GM19238 (cell line): ENCODE data around the gene PRMT9.

Experiments
- DNase-seq: peaks from one replicate; pipeline ENCODE4 v3.0.0; 2011; ENCODE audit warnings: low spot score; ENCODE audit not compliant: insufficient read length

Gene PRMT9

GRCh38 chr4:147683717-147684700, at the start of gene PRMT9:
TSS of gene PRMT9 (minus strand) at chr4:147684163. CDS start at chr4:147683987, 176 bp downstream.
- peak; percentile 90 for DNase-seq

DNA sequence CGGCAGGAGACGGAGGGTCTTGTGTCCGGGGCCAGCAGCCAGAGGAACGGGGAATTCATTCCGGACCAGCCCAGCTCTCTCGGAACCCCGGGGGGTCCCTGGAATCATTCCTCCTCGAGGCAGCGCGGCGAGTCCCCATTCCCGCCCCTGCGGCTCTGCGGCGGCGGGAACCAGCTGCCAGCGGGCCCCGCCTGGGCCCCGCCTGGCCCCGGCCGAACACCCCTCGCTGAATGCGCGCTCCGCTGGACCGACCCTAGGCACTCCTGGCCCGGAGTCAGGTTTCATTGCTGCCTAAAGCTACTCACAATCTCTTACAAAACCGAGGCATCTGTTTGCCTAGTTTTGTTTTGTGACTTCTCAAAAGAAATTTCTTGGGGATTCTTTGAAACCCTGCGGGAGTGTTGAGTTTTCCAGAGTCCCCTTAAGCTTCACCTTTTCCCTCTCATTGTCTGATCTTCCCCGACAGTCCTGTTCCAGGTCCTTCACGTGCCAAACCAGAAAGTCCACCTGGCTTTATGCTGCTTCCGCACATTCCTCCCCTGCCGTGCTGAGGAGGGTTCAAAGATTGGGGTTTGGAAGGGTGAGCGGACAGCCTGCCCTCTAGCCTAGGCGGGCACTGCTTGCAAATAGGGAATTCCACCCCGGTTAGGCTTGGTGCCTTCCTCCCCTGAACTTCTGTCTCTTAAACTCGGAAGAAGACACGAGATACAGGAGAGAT, 48.7 kb upstream of the PRMT9 start:
- DNase-seq: peak; percentile 25

GRCh38 chr4:147731580-147732517, 47.9 kb upstream of the PRMT9 start, which contains the start of gene ARHGAP10:
TSS of gene ARHGAP10 (plus strand) at chr4:147732088. CDS start at chr4:147732302, 214 bp downstream.
- DNase-seq: peak; percentile 57

GRCh38 chr4:147730333-147730732, 46.4 kb upstream of the PRMT9 start:
- DNase-seq: no peak

DNA sequence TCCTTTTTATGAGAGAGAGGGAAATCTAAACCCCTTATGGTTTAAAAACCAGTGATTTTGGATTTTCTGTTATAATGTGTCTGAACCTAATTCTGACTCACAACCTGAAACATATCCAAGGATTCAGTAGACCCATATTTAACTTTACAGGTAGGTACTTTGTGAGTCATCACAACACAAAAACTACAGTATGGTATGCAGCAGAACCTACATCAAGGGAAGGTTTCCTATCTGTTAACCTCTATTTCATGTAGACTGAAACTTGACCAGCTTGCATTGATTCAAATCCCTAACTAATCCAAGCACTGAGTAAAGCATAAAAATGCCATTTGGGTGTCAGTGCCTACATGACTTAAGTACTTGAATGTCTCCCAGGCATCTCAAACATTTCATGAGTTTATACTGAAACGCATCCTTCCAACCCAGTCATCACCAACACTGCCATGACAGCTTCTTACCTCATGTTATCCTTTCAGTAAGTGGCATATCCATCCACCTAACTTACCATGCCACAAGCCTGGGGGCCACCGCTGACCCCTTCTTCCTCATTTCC, 43.6 kb upstream of the PRMT9 start:
- DNase-seq: no peak

- no peak for DNase-seq
Measured at GRCh38 chr4:147725673-147726072, 41.7 kb upstream of the PRMT9 start.

DNA sequence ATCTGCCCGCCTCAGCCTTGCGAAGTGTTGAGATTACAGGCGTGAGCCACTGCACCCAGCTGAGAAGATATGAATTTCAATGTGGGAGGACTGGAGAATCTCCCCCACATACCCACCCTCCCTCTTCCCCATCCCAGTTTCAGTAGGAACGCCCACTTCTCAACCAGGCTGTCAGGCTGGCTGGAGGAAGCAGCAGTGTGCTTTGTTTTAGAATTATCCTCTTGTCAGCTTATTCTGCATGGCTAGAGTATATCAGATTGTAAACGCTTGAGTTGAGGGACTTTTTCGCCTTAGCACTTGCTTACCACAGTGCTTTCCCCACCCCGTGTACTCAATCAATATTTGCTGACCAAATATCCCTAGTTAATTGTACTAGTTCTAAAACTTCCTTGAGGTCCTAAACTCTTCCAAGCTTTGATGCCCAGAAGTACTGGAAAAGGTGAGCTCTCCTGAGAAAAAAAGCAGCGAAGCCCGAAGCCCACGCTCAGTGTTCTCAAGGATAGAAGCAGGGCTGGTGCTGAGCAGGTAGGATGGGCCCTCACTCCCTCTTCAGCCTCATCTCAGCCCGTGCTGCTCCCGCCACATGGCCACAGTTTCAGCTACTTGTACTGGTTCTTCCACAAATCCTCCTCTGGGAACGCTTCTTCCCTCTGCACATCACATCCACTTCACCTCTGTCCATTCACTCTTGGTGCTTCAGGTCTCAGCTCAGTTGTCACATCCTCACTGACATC, 40.7 kb upstream of the PRMT9 start:
- DNase-seq: no peak

GRCh38 chr4:147723326-147723725, 39.4 kb upstream of the PRMT9 start:
- DNase-seq: no peak

DNA sequence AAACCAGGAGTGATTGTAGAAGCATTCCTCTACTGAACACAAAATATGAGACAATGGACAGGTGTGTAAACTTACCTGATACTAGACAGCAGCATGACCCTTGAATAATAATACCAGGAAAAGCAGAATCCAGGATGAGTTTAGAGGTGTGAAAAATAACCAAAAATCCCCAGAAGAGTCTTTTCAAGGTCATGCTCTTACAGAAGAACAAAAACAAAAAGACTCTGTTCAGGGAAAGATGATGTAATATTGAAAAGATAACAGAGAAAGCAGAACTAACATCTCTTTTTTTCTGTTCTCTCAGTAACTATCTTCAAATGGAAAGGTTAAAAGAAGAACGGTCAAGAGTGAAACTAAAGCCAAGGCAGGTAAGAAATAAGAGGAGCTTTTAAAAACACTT, 33.9 kb upstream of the PRMT9 start:
- DNase-seq: no peak

DNA sequence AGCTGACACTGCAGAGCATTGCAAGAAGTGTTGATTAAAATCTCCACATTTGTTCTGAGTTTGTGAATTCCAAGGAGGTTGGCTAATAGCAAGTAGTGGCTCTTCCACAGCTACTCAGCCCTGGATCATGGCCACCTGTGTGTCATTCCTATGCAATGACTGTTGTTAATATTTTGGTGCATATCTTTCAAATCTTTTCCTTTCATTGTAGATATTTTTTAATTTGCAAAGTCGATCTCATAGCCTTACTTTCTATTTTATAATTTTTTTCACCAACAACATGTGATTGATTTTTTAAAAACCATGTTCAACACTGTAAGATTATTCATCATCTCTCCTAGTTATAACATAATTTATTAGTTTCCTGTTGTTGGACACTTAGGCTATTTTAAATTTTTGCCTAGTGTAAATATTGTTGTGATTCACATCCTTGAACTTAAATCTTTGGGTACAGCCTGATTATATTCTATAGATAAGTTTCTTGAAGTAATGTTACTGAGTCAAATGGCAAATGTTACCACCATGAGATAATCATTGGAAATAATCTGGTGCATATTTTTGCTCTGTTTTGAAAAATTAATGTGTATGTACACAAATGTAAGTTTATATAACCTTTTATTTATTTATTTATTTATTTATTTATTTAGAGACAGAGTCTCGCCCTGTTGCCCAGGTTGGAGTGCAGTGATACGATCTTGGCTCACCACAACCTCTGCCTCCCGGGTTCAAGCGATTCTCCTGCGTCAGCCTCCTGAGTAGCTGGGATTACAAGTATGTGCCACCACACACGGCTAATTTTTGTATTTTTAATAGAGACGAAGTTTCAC, 30.8 kb upstream of the PRMT9 start:
- DNase-seq: no peak

- DNase-seq: no peak
Measured at GRCh38 chr4:147709999-147710398, 26.0 kb upstream of the PRMT9 start.

- DNase-seq: no peak
Measured at GRCh38 chr4:147707892-147708672, 24.1 kb upstream of the PRMT9 start.

DNA sequence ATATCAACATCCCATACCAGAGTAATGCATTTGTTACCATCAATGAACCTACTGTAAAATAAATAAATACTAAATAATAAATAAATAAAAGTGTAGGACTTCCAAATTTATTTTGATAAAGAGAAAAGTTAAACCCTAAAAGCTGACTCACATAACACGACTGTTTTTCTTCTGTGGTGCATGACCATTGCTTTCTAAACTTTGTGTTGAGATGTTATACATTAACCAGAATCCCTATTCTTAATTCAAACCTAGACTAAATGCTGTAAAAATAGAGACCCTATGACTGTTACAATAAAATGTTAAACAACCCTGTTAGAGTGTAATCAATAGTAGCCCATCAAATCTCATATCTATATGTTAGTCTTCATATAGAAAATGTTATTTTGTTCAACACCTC, 20.9 kb upstream of the PRMT9 start:
- DNase-seq: no peak

- no peak for DNase-seq
Measured at GRCh38 chr4:147696866-147697265, 12.9 kb upstream of the PRMT9 start.

DNA sequence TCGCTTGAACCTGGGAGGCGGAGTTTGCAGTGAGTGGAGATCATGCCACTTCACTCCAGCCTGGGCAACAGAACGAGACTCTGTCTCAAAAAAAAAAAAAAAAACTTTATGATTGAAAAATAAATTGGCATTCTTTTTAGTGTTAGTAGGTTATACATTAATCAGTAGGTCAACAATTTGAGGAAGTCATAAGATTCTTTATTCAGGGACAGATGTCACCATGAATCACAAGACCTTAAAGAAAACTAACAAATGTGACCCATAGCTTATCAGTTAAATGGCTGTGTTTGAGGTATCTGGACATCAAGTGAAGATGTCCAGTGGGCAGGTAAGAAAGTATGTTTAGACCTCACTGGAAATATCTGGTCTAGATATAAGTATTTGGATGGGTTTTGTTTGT, 9.3 kb upstream of the PRMT9 start:
- DNase-seq: no peak

- no peak for DNase-seq
Measured at GRCh38 chr4:147691820-147692219, 7.9 kb upstream of the PRMT9 start.

- DNase-seq: no peak
Measured at GRCh38 chr4:147689067-147689466, 5.1 kb upstream of the PRMT9 start.

DNA sequence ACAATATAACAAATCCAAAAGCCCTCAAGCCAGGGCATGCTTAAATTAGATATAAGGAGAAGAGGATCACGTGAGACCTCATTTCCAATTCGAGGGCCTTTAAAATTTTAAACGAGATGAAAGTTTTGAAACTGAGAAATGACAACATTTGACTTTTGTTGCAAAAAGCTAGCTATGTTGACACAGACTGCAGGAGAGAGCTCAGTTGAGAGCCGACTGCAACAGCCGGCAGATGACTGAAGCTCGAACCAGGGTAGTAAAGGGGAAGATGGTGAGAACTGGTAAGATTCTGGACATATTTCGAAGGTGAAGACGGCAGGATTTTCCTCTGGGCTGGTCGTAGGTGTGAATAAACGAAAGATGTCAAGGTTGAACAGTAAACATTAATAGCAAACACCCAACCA, 773 bp downstream of the PRMT9 start:
- no peak for DNase-seq

- no peak for DNase-seq
Measured at GRCh38 chr4:147682755-147683154, 1.2 kb downstream of the PRMT9 start.
